A549 treated with ZK216348 at 1 μM for 4 hours (cell line): Measurements from ENCODE around the gene KERA. TPM values are rescaled to one million over a fixed set of nuclear protein-coding genes. Genes with fewer than 3 reads are reported as not detected.

ENCODE experiments used
- total RNA-seq: library from RNA; stranded (reverse); fragments of 200-300 nt; extraction: Qiagen RNA extraction; gene quantifications from 5 replicates; pipeline ENCODE4 v1.2.3, GENCODE V29; 2022; ENCODE audit warnings: low read depth

KERA gene, protein sequence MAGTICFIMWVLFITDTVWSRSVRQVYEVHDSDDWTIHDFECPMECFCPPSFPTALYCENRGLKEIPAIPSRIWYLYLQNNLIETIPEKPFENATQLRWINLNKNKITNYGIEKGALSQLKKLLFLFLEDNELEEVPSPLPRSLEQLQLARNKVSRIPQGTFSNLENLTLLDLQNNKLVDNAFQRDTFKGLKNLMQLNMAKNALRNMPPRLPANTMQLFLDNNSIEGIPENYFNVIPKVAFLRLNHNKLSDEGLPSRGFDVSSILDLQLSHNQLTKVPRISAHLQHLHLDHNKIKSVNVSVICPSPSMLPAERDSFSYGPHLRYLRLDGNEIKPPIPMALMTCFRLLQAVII
- not detected in 5 replicates for total RNA-seq

GRCh38 chr12:91057368-91058165 lies at the start of gene KERA:
Gene KERA (minus strand): TSS chr12:91058024. CDS start chr12:91056281, 1,743 bp downstream.

GRCh38 chr12:91004872-91005271 lies 53.0 kb downstream of the KERA start, which contains the start of gene EPYC:
Gene EPYC (minus strand): TSS chr12:91004972. CDS start chr12:91002565, 2,407 bp downstream.

Other genes starting within 250 kb of the KERA start
- not detected in 5 replicates for gene CCER1, start 102.8 kb downstream of the KERA start, total RNA-seq
- not detected in 5 replicates for gene EPYC, start 53.1 kb downstream of the KERA start, total RNA-seq
- gene LUM, start 53.5 kb upstream of the KERA start, total RNA-seq = 0.12 to 0.69 TPM (median 0.19 TPM) in 4 of 5 replicates, not detected in the other
- gene DCN, start 124.8 kb upstream of the KERA start, total RNA-seq = not detected in 5 replicates